ENCODE data around the gene GALNT18.

GALNT18 gene

DNA sequence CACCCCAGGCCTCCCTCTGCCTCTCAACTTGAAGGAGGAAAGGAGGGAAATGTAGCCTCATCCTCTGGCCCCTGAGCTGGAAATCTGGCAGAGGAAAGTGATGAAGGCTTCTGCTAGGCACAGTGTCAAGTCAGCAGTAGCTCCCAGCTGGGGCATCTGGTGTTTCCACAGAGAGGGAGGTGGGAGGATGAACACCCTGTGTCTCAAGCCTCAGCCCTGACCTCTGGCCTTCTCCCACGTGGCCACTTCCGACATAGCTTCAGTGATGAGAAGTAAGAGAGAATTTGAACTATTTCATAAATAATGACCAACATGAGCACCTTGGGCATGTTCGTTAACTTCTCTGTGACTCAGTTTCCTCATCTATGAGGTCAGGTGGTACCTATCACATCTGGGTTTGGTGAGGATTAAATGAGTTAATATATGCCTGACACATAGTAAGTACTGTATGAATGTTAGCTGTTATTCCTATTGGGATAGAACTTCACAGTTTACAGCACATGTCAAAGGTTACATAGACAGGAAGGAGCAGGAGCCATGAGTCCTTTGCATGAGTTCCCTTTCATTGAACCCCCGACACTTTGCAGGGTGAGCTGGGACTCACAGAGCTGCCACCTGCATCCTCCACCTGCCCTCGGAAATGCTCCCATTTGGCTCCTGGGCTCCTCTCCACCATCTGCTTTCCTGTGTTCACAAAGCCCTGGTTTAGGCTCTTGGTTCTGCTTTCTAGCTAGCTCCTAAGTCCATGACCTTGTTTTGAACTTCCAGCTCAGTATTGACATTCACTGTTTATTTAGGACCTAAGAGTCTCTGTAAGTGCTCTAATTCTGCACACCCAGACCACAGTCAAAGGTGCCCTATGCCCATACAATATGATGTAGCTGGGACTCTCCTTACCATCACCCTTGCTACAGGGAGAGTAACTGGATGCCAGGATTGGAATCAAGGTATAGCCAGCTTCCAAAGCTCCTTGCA, 330.5 kb downstream of the GALNT18 start:
- DNase-seq: peak; percentile 71

DNA sequence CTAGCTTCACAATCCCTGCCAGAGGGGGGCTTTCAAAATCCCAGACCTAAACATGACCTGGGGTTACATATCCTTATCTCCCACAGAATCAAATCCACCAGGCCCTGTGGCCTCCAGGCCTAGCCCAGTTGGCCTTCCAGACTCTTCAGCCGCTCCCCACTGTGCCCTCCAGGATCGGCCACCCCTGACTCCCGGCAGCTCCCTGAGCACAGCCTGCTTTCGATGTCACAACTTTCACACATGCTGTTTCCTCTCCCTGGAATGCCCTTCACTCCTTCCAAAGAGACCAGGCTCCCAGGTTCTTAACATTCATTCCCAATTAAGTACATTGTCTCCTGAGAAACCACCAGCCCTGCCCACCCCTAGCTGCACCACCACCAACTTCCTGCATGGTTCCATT, 331.5 kb downstream of the GALNT18 start:
- DNase-seq: no peak

DNA sequence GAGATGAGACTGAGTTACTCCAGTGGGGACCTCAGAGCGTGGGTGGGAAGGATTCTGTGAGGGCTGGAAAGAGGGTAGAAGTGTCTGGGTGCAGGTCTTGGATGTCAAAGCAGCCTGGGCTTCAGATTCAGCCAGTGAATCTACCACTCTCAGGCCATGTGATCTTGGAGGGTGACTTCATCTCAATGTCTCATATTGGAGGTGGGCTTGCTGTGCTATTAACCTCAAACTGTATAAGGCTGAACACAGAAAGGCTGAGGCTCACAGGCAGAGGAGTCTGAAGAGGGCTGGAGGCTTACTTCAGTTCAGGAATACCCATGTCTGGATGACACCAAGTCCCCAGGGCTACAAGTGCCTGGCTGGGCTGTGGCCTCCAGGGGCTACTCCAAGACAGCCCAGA, 332.1 kb downstream of the GALNT18 start:
- no peak for DNase-seq

DNA sequence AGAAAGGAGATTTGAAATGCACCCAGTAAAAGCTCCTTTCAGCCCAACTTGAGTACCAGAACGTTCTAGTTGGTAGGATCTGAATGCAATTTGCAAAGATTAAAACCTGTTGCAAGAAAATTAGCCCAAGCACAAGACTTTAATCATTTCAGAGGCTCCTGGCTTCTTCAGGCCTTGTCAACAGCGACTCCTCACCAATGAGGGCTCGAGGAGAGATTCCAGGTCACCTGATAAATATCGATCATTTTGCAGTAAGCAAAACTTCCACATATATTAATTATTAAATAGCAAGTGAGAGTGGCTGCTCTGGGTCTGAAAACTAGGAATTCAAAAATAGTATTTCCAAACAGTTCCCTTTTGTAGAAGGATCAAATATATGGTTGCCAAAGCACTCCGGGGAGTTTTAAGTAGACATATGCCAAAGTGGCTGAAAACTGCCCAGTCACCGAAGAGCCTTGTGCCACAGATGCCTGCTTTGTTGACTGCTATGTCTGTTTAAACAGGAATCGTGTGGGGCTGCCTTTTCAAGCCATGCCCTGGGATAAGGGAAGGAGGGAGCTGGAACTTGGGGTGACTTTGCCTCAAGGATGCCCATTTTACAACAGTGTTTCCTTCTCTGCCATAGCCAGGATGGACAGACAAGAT, 332.7 kb downstream of the GALNT18 start:
- no peak for DNase-seq

DNA sequence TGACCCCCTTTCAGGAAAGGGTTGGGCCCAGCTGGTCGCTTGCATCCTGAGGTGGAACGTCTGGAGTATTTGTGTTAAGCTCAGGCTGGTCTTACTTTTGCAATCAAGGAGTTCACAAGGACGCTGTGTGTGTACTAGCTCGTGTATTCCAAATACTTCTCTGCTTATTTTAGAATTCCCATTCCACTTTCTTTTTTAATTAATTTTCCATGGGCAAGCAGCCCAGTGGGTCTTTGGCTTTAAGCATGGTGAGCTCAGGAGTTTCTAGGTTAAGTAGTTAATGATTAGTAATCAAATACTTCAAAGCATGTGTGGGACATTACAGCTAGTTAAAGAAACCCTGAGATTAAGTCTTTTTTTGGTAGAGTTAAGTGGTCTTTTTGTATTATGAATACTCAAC, 337.3 kb downstream of the GALNT18 start:
- DNase-seq: no peak

DNA sequence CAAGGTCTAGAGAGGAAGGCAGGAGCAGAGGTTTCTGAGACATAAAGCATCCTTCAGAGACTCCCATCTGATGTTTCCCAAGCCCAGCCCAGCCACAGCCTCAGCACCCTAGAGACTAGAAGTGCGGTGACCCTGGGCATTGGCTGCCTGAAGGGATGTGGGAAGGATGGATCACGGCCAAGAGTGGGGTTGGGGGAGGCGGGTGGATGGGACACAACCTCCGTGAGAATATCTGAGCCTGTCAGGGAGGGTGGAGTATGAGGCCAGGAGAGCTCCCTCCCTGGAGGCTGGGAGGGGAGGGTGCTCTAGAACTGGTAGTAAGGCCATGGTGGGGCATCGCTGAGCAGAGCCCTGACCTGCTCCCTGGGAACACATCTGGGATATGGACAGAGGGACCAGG, 340.2 kb downstream of the GALNT18 start:
- DNase-seq: no peak

DNA sequence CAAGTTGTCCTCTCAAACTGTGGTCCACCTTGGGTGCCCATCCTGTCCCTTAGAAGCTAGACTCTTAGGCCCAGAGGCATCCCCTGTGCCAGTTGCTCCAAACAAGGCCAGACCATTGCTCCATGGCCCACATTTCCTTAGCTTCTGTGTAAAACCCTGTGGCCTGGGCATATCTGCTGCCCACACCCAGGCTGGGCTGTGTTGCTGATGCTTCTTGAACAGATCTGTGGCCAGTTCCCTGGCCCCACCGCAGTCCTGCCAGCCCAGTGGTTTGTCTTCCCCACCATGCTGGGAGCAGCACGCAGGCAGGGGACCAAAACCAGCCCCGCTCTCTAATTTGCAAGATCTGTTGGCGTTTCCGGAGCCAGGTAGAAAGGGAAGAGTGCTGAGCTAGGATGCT, 341.0 kb downstream of the GALNT18 start:
- no peak for DNase-seq

DNA sequence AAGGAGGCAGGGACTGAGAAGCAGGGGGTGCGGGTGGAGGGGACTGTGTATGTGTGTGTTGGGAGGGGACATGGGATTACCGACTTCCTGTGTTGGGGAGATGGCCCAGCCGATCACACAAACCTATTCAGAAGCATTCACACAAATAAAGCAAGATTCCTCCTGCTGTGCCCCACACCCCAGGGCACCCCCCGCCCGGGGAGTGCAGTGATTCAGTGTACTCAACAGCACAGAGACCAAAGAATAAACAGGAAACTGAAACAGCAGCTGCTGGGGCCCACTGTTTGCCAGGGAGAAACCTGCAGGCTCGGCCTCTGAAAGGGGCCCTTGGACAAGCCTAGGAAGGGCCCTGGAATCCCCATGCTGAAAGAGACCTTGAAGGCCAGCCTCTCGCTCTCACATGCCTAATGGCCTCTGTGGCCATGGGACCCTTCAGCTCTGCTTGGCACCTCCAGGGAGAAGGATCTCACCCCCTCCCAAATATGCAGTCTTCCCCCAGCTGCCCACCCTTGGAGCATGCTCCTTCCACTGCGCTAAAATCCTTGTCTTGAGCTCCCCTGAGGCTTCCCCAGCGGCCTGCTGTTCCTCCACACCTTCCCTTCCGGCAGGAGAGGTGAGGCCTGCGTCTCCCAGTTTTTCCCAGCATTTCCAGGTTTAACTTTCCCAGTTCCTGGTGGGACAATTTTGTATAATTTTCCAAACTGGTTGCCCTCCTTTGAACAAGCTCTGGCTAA, 341.7 kb downstream of the GALNT18 start:
- DNase-seq: peak; percentile 48

DNA sequence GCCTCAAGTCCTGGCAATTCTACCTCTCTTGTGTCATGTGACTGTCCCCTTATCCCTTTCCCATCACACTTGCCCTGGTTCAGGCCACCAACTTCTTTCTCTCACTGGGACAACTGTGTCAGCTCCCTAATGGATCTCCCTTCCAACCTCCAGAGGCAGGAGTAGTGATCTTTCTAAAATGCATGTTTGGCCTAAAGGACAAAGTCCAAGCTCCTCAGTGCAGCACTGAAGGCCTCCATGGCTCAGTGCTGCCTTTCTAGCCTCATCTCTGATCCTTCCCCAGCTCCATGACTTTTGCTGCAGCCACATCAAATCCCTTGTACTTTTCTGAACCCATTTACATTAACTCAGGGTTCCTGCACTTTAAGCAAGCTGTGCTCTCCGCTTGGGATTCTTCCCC, 349.6 kb downstream of the GALNT18 start:
- no peak for DNase-seq

DNA sequence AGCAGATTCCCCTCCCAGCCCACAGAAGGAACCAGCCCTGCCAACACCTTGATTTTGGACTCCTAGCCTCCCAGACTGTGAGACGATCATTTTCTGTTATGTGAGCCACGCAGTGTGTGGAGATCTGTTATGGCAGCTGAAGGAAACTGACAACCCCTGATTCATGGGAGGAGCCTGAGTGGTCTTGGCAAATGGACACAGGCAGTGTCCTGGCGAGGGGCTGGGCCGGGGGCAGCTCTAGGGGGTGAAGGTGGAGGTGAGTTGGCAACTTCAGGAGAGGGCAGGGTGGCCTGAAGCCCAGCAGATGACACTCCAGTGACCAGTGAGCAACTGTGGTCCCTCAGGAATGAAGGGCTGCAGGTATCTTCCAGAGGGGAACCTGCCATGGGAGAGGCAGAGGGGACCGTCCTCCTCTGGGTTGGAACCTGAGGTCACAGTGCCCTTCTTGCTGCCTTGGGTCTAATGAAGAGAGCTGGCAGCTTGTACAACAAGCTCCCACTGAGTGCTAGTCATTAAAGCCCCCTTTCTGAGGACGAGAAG, 351.5 kb downstream of the GALNT18 start:
- DNase-seq: no peak

DNA sequence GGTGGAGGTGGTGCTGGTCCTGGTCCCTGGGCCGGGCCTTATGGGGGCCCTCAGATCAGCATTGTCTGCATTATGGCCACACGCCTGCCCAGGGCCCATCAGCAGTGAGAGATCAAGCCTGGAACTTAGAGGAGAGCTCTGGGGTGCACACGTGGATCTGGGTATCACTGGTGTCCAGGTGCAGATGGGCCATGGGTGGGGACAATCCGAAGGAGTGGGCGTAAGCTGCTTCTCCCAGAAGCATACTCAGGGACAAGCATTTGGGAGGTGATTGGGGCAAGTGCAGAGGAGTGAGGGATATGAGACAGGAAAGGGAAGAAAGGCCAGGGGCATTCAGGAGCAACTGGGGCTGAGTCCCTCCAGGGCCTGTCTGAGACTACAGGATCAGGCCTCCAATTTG, 353.1 kb downstream of the GALNT18 start:
- DNase-seq: no peak

DNA sequence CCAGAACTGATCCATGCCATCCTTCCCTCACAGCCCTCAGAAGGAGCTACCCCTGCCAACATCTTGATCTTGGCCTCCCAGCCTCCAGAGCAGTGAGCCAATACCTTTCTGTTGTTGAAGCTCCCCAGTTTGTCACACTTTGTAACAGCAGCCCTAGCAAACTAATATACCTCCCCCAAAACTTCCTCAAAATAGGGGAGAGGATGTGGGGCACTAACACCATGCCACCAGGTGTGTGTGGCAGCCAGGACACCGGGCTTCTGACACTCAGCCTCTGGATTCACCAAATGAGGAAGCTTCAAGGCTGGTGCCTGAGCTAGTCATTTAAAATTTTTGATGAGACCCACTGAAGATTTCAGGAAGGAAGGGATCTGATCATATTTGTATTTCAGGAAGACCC, 353.7 kb downstream of the GALNT18 start:
- no peak for DNase-seq

DNA sequence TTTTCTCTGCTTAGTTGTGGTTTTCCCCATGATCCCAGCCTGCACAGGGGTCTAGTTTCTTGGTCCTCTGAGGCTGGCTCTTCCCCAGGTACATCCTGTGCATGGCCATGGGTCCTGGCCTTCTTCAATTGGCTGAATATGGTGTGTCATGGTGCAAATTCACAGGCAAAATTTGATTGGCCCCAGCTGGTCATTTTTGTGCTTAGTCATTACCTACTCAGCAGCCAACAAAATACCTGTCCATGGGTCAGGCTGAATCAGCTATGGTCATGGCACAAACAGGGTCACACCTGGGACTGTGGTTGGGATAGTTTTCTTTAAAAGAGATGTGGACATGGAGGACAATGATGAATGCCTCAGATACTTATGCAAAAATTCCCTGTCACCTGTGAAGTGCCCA, 354.5 kb downstream of the GALNT18 start:
- no peak for DNase-seq

DNA sequence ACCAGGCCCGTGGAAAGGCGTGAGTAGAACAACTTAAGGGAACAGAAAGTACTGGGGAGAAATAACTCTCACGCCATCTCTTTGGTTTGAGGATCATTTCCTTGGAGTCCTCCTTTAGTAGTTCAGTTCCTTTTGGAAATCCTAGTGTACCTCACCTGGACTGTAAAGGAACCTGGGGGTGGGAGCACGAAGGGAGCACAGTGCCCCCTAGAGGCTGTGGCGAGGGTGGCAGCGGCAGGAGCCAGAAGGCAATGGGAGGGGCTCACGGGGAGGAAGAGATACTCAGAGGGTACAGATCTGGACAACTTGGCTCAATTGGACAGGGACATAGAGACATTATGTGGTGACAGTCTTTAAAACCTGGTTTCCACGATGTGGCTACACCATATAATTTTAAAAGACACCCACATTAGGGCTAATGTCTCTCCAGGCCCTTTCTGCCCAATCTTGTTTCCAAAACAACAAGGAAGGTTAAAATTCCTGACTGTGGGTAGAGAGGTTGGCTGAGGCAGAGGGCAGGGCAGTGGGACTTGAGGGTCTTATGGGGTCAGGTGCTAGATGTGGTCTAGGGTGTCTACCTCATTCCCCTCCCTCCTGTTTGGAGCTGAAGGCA, 355.7 kb downstream of the GALNT18 start:
- DNase-seq: no peak

DNA sequence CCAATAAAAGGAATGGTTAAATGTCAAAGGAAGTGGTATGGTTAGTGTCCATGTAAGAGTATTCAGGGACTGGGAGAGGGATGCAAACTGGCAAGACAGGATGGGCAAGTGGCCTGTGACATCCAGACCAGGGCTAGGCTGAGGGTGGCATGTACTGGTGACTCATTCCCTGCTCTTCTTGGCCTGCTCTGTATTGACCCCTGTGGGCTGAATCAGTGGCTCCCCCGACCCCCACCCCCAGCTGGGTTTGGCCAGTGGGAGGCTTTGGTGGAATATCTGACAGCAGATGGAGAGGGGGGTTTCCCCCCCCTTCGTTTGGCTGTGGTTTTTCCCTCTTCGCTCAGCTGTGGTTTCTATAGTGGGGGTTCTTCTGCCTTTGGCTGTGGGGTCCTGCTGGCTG, 356.5 kb downstream of the GALNT18 start:
- no peak for DNase-seq

DNA sequence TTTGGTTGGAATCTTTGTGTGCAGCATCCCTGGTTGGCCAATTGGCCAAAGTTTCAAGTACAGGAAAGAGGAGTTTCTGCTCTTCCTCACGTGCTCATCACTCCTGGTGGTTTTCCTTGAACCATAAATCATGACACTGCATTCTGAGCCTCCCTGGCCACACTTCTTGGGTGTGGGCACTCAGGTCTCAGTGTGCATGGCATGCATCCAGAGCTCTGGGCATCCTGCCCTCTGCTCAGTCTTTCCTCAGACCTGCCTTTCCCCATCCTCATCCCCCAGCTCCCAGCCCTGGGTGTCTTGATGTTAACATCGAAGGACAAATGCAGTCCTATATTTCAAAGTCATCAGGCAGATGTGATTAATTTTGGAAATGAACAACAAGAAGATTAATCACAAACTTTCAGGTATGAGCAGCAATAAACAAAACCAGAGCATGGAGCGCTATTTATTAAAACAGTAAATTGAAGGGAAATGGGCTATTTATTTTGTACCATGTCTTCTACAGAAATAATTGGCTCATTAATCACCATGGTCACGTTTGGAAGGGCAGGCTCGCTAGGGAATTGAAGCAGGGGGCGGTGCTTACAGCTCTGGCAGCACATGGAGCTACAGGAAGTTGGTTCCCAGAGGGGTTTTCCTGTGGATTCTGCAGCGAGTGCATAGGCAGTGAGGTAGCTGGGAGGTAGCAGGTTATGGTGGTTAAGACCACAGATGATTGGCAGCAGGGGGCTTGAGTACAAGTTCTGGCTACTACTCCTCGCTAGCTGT, 358.4 kb downstream of the GALNT18 start:
- no peak for DNase-seq

DNA sequence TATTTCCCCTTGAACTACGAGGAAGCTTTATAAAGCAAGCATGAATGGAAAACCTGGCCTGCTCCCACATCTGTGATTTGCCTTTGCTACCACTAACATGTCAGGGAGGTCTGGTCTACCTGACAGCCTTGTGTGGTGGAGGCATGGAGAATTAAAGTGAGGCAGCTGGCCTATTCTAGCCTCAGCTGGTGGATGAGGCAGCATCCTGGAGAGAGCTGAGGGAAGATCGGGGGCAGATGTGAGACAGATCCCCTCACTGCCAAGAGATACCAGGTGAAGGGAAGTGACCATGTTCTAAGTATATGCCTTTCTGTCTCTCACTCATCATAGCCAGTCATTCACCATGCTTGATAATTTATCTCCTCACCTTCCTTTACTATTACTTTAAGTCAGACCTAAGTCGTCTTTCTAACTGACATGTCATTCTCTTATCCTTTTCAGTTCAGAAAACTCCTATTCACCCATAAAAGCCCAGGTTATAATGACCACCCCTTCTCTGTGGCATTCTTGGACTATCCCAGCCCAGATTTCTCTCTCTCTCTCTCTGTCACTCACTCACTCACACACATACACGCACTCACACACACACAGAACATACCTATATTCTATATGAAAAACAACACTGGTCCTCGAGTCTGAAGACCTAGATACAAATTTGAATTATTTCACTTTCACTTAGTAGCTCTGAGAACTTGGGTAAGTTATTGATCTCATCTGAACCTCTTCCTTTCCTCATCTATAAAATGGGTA, 359.5 kb downstream of the GALNT18 start:
- no peak for DNase-seq

DNA sequence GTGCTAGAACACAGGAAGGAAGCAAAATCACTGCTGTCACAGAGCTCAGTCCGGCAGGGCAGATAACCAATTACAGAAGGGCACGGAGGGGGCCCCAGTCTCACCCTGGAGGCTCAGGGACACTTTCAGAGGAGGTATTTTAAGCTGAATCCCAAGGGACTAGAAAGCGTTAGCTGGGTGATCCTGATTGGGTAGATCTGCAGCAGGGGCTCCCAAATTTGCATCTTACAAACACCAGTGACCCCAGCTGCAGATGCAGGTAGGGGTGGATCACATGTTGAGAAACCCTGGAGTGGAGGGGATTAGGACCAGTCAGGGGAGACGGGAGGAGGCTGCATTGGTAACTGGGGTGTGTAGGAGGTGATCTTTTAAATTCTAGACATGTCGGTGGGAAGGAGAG, 360.2 kb downstream of the GALNT18 start:
- no peak for DNase-seq

DNA sequence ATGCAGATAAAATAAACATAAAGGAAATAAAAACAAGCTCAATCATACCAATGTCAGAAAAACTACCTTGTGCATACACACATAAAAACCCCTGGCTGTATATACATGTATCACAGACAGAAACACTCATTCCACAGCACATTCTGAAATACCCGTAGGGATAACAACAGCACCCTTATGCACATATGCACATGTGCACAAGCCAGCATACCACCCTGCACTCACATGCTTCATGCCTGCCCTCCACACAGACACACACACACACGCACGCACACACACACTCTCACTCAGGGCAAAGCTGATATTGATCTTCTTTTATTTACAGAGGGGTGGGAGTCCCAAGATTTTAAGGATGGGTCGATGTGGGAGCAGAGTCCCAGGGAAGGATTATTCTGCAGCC, 360.9 kb downstream of the GALNT18 start:
- DNase-seq: no peak

DNA sequence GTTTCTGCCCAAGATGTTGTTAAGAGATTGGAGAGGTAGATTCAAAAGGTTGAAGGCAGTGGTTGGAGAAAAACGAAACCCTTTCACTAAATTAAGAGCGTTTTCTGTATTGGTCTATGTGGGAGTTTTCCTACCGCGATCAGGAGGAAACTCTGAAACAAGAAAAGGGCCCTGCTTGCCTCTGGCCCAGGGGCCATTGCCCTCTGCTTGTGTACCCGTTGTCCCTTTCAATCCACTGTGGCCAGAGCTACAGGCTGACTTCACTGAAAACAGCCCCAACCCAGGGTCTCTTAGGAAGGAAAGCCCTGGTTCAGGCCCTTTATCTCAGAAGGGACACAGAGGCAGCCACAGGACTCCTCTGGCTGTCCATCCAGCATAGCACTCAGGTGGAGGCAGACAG, 367.8 kb downstream of the GALNT18 start:
- no peak for DNase-seq

DNA sequence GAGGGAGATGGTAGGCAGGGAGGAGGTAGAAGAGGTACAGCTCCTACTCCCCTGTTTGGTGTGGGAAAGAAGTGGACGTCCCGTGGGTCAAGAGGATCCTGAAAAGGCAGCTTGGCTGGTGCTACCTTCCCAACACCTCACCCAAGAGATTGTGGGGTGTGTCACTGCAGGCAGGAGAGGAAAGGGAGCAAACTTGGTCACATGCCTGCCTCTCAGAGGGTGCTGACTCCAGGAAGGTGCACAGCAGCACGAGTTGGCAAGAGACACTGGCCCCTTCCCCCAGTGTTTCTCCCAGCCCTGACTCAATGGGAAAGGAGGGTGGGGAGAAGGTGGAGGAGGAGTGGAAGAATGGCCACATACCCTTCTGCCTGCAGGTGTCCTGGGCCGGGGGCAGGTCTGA, 368.3 kb downstream of the GALNT18 start:
- DNase-seq: no peak
